SHP77 treated with DMSO at 0.1 percent for 48 hours (cell line): Measurements from ENCODE around the gene MGRN1.

ENCODE experiments used
- DNase-seq: peaks from one replicate; lab custom pipeline; 2025; lab: John Stamatoyannopoulos, UW

Gene MGRN1

GRCh38 chr16:4624827-4625559 is 367 bp downstream of the MGRN1 start:
- no peak for DNase-seq

- DNase-seq = no peak
Measured at GRCh38 chr16:4625560-4626159, 1.0 kb downstream of the MGRN1 start.

GRCh38 chr16:4626396-4626795 is 1.8 kb downstream of the MGRN1 start:
- DNase-seq = no peak

- DNase-seq = no peak
Measured at GRCh38 chr16:4628283-4628682, 3.7 kb downstream of the MGRN1 start.

- DNase-seq = no peak
Measured at GRCh38 chr16:4631444-4631843, 6.8 kb downstream of the MGRN1 start.

- no peak for DNase-seq
Measured at GRCh38 chr16:4633910-4634635, 9.4 kb downstream of the MGRN1 start.

GRCh38 chr16:4634768-4635167 is 10.1 kb downstream of the MGRN1 start:
- no peak for DNase-seq

- DNase-seq = no peak
Measured at GRCh38 chr16:4636196-4636595, 11.6 kb downstream of the MGRN1 start.

GRCh38 chr16:4637501-4638166 is 13.0 kb downstream of the MGRN1 start:
- DNase-seq = no peak

- no peak for DNase-seq
Measured at GRCh38 chr16:4639899-4640509, 15.4 kb downstream of the MGRN1 start.

GRCh38 chr16:4640572-4641305 is 16.1 kb downstream of the MGRN1 start:
- DNase-seq = no peak

GRCh38 chr16:4641306-4641687 is 16.7 kb downstream of the MGRN1 start:
- DNase-seq = no peak

GRCh38 chr16:4641895-4642294 is 17.3 kb downstream of the MGRN1 start:
- DNase-seq = no peak

- no peak for DNase-seq
Measured at GRCh38 chr16:4646773-4647643, 22.4 kb downstream of the MGRN1 start.

GRCh38 chr16:4647644-4647980 is 23.0 kb downstream of the MGRN1 start:
- no peak for DNase-seq

- no peak for DNase-seq
Measured at GRCh38 chr16:4648917-4649316, 24.3 kb downstream of the MGRN1 start.

- DNase-seq = no peak
Measured at GRCh38 chr16:4649744-4650442, 25.3 kb downstream of the MGRN1 start.

GRCh38 chr16:4650443-4651074 is 25.9 kb downstream of the MGRN1 start:
- DNase-seq = peak; percentile 9

GRCh38 chr16:4651827-4652226 is 27.2 kb downstream of the MGRN1 start:
- no peak for DNase-seq

GRCh38 chr16:4652561-4652960 is 27.9 kb downstream of the MGRN1 start:
- DNase-seq = no peak
